Anterior cingulate cortex (tissue), 58 donors: ENCODE data around the gene RARRES2.

Experiments
- DNase-seq, 58 donors: peaks; one replicate each; lab custom pipeline; 2025; lab: John Stamatoyannopoulos, UW

Gene RARRES2

DNA sequence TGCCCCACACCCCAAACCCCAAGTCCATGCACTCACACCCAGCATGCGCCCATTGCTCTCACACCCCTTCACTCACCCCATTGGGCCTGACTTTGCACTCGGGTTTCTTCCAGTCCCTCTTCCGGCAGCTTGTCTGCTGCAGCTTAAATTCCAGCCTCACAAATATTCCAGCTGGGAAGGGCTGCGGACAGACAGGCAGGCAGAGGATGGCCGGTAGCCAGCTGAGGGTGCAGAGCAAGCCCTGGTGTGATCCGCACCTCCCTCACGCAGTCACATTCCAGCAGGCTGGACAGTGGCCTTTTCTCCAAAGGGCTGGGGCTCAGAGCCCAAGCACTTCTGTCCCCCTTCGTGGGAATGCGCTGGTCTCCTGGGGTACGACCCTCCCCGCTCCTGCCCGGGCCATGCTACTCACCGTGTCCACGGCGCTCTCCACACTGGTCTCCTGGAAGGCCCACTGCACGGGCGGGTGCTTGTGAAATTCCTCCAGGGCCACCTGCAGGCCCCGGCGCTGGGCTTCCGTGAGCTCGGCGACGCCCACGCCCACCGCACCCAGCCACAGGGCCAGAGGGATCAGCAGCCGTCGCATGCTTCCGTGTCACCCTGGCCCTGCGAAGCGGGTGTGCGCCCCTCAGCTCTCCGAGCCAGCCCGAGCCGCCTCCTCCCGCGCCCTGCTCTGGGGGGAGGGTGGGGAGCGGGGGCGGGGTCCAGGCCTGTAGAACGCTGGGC, 1.2 kb downstream of the RARRES2 start:
- no peak for DNase-seq

DNA sequence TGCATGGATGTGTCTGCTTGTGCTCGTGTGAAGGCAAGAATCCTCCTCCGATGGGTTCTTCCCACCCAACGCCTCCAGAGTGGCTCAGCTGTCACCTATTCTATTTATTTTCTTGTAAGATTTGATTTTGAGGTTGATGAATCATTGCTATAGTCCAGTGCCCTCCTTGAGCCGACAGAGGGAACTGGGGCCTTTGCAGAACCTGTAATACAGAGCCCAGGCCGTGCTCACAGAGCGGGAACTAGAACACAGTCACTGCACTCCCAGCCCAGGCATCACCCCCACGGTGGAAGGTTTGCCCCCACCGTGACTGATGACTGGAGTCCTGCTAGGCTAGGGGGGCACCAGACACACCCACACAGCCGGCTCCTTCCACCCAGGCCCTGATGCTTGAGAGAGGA, 2.0 kb downstream of the RARRES2 start:
- no peak for DNase-seq

DNA sequence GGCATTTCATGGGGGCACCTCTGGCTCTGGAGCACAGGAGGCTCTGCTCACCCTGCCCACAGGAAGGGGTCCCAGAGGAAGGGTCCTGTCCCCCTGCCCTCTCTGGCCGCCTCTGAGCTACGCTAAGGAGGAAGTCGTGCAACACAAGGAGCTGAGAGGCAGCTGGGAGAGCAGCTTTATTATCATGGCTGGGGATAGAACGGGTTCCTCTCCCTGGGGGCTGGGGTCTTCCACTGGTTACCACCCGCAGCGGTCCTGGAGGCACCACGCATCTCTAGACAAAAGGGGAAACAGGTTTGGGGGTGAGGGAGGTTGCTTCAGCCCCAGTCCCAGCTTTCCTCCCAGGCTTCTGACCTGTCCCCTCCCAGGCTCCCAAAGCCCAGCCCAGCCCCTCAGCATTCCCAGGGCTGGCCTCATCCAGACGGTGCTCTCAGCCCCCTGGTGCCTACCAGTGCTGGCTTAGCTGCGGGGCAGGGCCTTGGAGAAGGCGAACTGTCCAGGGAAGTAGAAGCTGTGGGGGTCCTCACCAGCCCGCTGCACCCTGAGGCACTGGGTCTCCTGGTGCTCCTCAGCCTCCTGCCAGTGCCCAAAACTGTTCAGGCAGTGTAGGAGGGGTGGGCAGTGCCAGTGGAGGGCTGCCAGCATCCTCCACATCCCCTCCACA, 3.1 kb downstream of the RARRES2 start:
- no peak for DNase-seq

DNA sequence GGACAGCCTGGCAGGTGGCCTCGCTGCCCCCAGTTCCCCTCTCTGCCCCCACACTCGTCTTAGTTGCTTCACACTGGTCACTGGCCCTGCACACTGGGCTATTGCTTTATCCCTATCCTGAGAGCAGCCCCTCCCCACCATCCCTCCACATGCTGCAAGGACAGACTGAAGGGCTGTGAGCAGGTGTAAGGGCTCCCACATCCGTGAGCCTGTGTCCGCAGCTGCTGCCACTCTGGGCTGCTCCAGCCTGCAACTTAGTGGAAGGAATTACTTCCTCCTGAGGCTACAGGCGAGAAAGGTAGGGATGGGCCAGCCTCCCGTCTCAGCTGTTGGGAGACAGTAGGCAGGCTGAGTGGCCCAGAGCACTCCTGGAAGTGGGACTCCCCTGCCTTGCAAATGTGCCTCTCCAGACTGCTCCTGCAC, 3.8 kb downstream of the RARRES2 start:
- no peak for DNase-seq

DNA sequence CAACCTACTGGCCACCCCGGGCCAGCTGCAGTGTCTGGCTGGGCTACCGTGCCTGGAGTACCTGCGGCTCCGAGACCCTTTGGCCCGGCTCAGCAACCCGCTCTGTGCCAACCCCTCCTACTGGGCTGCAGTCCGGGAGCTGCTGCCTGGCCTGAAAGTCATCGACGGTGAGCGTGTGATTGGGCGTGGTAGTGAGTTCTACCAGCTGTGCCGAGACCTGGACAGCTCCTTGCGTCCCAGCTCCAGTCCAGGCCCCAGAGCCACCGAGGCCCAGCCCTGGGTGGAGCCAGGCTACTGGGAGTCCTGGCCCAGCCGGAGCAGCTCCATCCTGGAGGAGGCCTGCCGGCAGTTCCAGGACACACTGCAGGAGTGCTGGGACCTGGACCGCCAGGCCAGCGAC, 4.2 kb downstream of the RARRES2 start:
- no peak for DNase-seq

DNA sequence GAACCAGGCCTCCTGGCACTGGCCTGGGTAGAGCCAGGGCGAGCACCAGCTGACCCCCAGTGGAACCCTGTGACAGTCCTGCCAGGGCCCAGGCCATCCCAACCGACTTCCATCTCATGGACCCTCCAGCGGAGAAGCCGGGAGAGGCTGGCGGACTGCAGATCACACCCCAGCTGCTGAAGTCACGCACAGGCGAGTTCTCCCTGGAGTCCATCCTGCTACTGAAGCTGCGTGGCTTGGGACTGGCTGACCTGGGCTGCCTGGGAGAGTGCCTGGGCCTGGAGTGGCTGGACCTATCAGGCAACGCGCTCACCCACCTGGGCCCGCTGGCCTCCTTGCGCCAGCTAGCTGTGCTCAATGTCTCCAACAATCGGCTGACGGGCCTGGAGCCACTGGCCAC, 4.7 kb downstream of the RARRES2 start:
- no peak for DNase-seq

DNA sequence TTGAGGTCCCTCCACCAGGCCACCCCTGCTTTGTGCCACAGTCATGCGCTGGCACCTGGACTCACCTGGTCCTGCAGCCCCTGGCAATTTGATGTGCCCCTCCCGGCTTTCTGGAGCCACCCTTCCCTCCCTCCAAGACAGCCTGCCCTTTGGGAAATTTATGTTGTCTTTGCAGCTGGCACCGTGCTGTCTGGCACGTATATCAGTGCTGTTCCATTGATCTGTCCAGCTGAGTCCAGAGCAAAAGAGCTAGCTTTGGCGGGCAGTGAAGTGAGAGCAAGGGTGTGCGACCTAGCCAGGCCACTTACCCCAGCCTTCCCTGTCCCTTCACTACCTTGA, 5.7 kb downstream of the RARRES2 start:
- DNase-seq, result no peak

DNA sequence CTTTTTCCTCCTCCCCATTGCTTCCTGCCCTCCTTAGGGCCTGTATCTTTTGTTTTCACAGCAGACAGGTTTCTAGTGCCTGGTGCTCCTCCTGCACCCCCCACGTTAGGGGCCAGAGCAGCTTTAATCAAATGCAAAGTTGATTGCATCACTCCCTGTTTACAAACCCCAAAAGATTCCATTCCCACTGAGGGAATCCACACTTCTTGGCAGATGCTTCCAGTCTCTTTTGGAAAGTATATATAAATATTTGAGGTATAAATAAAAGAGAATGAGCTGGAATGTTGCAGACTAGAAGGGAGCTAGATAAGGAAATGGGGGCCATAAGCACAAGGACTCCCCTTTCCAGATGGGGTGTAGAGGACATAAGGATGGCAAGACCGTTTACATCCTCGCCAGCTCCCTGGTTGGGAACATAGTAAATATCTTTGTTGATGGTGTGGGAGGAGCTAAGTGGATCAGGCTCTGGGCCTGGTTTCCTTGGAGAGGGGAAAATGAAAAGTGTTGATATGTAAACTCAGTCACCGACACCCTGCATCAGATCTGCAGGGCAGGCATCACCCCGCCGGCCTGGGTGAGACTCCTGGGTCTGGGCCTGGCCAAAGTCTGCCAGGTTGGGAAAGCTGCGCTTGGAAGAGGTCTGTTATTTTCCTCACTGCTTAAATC, 6.2 kb downstream of the RARRES2 start:
- no peak for DNase-seq

DNA sequence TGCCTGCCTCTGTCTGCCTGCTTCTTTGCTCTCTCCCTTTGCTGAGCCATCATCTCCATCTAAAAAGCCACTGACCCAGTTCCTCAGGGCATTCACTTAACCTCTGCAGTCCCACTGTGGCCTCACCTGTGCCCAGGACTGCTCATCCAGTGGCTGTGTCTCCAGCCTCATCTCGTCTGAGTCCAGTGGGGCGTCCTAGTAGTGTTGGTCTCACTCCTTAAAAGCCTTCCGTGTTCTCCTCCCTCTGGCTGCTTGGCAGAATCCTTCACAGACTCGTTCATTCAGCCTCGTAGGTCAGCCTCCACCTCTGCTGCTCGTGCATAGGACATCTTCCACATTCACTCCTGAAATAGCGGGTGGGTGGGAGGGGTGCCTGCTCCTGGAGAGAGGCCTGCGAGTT, 7.3 kb downstream of the RARRES2 start:
- DNase-seq, result no peak

DNA sequence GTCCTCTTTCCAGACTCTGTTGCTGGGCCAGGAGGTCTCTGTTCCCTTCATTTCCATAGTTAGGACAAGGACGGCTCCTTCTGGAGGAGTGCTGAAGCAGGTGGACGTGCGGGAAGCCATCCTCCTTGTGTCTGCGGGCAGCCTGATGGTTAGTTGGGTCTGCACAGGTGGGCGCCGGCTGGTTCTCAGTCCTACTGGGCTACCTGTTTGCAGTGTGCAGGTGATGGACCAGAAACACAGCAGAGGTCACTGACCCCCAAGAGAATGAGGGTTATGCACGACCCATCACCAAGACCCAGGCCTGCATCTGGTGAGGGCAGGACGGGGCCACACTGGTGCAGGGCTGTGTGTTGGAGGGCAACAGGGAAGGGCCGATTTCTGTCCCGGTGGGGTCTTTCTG, 7.8 kb downstream of the RARRES2 start:
- DNase-seq, result no peak

DNA sequence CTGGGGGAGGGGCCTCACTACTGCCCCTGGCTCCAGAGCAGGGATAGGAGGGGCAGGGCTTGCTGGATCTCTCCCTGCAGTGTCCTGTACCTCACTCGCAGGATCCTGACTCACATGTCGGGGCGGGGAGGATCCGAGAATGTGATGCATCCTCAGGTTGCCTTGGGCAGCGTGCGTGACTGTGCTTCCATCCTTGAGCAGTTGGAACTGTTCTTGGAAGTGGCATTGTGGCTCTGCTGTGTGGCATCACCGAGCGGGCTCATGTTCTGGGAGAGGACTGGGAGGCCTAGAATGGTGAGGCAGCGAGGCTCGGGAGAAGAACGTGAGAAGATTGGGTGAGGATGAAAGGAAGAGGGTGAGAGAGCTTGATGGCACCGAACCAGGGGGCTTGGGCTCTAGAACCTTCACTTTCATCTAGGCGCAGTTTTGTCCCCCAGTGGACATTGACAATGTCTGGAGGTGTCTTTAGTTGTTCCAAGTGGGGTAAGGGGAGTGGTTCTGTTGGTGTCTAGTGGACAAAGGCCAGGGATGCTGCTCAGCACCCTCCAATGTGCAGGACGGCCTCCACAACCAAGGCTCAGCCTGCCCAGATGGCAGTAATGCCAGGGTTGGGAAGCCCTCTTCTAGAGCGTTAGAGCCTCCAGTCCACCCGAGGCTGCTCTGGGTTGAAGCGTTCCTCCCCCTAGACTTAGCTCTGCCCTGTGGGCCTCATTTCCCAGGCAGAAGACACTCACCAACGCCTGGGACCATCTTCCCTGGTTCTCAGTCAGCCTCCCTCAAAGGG, 8.4 kb downstream of the RARRES2 start:
- DNase-seq, result no peak

DNA sequence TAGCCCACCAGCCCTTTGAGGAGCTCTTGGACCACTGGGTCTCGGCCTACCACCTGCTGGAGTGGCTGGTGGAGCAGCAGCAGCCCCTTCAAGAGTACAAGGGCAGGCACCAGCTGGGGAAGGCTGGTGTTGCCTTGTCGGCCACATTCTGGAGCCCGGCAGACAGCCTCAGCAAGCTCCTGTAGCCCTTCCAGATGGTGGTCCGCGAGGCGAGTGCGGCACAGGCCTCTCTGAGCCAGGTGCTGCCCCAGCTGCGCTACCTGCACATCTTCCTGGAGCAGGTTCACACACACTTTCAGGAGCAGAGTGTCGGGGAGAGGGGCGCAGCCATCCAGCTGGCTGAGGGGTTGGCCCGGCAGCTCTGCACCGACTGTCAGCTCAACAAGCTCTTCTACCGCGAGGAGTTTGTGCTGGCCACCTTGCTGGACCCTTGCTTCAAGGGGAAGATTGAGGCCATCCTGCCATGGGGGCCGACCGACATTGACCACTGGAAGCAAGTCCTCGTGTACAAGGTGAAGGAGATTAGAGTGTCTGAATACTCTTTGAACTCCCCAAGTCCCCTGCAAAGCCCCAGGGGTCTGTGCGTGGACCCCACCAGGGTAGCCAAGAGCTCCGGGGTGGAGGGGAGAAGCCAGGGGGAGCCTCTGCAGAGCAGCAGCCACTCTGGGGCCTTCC, 11.1 kb downstream of the RARRES2 start:
- no peak for DNase-seq

DNA sequence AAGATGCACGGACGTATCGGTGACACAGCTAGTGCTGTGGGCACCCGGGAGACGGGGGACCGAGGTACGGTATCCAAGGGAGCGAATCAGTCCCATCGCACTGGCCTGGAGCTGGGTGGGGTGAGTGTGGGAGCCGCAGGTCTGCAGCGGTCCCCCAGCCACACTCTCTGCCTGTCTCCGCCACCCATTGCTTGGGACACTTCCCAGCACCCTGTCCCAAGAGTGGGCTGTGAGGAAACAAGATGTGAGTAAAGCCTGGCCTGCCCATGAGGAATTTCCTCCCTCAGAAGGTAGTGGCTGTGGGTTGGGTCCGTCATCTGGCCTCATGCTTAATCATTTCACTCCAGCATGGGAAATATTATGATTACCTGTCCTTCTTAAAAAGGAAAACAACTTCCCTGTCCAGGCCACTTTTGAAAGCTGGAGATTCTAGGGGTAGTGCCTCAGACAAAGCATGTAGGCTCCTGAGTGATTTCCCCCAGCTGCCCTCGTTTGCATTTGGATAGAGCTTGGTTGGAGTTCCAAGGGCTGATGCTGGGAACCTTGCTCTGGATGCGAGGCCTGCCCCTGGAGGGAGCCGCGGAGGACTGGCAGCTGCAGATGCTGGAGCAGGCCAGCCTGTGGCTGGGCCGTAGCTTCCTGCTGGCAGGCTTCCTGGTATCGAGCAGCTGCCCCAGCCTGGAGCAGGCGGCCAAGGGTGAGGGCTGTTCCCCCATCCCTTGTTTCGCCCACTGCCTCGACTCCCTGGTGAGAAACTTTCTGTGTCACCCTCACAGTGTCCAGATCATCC, 11.9 kb downstream of the RARRES2 start:
- DNase-seq, result peak in 24 of 58 donors; percentile 8 to 58 (median 34)

DNA sequence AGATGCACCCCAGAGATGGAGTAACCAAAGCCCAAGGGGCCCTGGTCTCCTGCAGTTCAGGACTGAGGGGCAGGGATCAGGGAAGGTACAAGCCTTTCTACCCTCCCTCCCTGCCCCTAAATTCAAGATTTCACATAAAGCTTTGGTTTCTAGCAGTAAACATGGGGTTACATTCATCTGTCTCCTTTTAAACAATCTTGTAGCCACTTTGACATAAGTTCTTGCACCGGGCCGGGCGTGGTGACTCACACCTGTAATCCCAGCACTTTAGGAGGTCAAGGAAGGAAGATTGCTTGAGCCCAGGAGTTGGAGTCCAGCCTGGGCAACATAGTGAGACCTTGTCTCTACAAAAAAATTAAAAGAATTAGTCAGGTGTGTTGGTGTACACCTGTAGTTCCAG, 14.1 kb downstream of the RARRES2 start:
- no peak for DNase-seq

DNA sequence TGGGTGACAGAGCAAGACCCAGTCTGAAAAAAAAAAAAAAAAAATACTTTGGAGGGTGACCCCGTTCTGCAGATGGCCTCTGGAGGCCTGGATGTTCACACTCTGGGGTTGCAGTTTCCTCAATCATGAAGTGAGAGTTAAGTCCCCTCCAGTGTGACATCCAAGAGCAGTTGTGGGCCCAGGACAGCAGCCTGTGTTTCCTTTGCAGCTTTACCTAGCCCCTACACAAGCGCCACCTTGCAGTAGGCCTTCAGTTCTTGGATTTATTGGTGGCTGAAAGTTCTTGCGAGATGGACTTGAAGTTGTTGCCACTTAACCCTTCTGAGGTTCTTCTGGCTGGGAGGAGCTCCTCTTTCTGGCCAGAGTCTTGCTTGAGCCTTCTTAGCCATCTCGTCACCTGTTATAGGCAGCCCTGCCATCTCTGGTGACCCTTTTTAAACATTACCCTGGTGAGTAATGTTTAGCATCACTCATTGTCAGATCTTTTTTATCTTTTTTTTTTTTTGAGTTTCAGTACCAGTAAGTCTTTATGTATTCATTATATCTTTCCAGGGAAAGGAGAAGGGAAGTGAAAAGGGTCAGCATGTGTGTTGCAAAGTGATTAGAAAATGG, 14.7 kb downstream of the RARRES2 start:
- no peak for DNase-seq

DNA sequence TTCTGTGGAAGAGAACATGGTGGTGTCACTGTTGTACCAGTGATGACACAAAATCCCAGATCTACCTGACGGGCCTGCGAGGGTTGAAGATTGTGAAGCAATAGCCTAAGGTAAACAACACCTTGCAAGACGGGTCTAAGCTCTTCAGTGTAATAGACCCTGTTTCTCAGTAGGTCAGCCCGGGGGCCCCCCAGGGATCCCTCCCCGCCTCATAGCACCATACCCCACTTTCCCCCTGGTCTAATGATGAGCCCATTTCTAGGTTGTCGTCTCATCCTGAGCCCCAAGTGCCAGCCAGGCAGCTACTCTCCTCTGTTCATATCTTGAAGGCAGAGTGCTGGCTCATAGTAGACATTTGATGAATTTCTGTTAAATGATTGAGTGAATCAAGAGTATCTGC, 15.5 kb downstream of the RARRES2 start:
- DNase-seq, result no peak

DNA sequence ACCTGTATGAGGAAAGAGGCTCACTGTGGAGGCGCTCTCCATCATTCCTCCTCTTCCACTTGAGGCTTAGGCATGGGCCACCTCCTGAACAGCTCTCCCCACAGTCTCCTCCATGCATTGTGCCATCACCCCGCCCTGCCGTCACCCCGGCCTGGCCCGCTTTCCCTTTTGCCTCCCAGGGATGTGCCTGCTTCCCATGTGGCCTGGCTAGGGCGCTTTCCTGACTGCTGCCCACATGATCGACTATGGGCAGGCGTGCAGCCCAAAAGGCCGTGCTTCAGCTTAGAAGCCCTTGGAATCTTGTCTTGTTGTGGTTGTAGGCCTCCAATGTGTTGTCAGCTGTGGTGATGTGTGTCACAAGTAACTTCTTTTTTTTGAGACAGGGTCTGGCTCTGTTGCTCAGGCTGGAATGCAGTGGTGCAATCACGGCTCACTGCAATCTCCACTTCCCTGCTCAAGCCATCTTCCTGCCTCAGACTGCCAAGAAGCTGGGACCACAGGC, 16.3 kb downstream of the RARRES2 start:
- no peak for DNase-seq

DNA sequence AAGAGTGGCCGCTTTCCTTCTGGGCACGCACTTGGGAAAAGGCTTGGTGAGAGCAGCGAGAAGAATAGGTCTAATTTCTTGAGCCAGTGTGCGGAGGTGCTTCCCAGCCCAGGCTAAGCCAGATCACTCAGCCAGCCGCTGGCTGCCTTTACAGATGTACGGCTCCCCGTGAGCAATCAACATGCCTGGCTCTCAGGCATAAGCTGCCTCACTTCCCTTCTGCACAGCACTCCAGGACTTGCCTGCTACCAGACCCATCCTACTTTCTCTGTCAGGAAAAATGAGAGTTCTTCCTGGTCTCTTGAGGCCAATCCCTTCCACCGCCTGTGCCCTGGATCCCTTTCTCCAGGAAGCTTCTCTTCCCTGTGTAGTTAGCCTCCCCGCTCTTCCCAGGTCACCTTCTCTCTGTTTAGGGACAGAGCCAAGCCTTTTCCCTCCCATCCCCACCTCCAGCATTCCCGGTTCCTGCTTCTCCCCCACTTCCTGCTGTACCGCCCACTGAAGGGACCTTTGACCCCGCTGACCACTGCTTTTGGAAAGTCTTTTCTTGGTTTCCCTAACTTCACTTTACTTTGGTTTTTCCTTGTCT, 17.0 kb downstream of the RARRES2 start:
- no peak for DNase-seq
